GM12874 (cell line): ENCODE data around the gene AMZ2.

ENCODE experiments used
- TF ChIP-seq, protein P1 (sequence below): IDR thresholded peaks from 2 replicates; pipeline ENCODE4 v1.5.1; 2011; ENCODE audit warnings: low read depth, mild to moderate bottlenecking, control low read depth, low read length, moderate library complexity; ENCODE audit not compliant: insufficient read depth

The AMZ2 gene

DNA sequence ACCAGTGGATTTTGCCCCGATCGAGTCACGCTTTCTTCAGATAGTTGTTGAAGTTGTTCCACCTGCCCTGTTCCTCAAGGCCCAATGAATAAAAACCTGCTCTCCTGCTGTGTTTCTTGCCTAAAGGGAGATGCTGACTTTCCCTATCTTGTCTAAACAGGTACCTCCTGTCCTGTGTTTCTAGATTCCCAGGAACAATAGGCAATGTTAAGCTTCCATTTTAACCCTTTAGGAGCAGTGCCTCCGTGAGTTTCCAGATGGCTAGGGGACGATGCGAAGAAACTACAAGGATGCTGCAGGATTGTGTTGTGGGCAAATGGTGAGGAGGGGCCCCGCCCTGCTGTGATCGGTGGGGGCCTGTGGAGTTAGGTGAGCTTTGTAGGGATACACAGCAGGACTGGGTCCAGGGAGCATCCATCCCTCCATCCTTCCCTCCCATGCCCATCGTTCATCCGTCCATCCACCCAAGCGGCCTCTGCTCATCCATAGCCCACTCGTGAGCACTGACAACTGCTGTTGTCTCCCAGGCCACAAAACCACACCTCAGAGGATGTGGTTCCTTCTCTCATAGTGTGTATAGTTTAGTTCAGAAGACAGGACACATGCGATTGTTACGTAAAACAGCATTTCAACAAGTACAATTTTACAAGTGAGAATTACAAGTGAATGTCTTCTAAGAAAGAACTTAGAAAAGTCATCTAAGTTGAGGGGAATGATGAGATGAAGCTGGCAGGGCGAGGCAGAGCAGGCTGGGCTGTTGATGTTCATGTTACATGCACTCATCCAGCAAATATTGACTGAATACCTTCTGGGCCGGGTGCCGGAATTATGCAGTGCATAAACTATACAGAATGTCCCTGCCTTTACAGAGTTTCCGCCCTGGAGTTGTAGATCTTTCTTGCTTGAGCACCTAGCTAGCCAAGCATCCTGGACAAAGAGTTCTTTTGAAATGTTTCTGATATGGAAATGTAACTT lies 48.7 kb downstream of the AMZ2 start:
- TF ChIP-seq, protein P1, sequence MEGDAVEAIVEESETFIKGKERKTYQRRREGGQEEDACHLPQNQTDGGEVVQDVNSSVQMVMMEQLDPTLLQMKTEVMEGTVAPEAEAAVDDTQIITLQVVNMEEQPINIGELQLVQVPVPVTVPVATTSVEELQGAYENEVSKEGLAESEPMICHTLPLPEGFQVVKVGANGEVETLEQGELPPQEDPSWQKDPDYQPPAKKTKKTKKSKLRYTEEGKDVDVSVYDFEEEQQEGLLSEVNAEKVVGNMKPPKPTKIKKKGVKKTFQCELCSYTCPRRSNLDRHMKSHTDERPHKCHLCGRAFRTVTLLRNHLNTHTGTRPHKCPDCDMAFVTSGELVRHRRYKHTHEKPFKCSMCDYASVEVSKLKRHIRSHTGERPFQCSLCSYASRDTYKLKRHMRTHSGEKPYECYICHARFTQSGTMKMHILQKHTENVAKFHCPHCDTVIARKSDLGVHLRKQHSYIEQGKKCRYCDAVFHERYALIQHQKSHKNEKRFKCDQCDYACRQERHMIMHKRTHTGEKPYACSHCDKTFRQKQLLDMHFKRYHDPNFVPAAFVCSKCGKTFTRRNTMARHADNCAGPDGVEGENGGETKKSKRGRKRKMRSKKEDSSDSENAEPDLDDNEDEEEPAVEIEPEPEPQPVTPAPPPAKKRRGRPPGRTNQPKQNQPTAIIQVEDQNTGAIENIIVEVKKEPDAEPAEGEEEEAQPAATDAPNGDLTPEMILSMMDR = no peak

DNA sequence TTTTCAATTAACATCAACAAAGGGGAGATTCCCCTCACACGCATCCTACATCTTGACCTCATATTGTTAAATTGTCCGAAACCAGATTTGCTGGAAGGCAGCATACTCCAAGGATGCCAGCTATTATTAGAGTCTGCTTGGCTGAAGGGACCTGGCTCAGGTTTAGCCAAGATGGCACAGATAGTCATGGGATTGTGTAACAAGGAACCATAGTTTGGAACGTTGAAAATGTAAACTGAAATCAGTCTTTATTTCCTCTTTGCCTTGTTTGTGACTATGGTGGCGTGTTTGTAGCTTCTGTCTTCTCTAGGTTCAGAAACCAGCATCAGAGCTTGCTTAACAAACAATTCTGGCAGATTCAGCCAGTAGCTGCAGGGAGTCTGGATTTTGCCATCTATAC lies 49.4 kb downstream of the AMZ2 start:
- TF ChIP-seq, protein P1 = no peak

DNA sequence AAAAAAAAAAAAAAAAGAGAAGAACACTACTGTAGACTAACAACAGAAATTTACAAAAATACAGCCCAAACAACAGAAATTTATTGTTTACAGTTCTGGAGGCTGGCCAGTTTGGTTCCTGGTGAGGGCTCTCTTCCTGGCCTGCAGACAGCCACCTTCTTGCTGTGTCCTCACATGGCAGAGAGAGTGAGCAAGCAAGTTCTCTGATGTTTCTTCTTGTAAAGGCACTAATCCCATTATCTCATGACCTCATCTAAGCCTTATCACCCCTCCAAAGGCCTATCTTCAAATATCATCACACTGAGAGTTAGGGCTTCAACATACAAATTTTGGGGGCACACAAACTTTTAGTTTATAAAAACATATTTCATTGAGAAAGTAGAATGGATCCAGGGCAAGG lies 50.8 kb downstream of the AMZ2 start:
- TF ChIP-seq, protein P1 = no peak

DNA sequence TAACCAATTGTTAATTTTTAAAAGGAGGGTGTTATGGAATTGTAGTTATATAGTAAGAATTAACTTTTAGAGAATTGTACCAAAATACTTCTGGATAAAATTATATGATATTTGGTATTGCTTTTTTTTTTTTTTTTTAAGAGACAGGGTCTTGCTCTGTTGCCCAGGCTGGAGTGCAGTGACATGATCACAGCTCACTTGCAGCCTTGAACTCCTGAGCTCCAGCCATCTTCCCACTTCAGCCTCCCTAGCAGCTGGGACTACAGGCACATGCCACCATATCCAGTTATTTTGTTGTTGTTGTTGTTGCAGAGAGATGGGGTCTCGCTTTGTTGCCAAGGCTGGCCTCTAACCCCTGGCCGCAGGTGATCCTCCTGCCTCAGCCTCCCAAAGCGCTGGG lies 52.0 kb downstream of the AMZ2 start:
- TF ChIP-seq, protein P1 = no peak

DNA sequence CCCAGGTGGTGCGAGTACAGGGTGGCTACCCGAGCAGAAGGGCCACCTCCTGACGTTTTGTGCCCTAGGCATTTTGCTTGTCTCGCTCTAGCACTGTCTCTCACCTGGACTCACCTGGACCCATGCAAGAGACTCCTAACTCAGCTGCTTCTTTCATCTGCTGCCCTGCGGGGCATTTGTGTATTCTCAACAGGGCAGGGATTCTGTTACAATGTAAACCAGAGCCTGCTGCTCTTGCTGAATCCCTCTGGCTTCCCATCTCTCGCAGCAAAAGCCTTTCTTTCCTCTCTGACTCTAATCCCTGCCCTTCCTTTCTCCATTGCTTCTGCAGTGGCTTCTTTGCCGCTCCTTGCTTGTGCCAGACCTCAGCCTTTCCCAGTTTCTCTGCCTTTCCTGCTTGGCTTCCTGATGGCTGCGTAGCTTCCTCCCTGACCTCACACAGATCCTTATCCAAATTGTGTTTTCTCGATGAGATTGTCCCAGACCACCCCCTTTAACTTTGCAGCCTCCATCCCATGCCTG lies 53.7 kb downstream of the AMZ2 start:
- TF ChIP-seq, protein P1 = no peak

DNA sequence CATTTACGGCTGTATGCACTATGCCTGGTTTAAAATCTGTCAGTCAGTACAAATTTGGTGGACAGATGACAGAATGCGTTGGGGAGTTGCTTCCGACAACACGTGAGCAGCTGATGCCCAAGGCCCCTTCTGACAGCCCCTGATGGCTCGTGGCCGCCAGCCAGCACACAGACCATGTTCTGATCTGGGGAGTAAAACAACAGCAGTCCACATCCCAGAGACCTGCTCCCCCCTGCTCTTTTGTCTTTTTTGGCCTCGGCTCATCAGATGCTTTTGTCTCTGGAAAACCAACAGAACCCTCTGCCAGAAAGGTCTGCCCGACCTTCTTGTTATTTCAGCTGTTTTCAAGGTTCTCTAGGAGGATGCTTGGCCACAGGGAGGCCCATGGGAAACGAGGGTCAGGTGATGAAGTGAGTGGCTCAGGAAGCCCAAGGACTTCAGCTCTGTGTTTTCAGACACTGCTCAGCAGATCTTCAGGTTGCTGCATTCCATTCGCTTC lies 54.3 kb downstream of the AMZ2 start:
- TF ChIP-seq, protein P1 = no peak

DNA sequence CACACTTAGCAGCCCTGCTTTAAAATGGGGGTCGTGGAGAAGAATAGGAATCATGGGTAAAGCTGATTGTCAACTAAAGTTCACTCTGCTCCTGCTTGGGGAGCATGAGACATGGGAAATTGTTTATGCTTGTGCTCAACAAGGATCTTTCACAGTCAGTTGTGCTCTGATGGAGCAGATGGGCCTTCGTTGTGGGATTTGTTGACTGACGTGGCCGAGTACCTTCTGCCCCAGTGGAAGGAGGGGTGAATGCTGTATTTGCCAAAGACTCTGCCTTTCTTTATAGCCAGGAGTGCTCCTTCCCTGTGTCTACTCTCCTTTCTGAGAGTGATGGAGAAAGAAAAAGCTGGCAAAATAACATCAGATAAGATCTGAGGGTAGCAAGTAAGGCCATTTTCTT lies 54.8 kb downstream of the AMZ2 start:
- TF ChIP-seq, protein P1 = no peak
